Stimulated activated CD4-positive, alpha-beta T cell treated with anti-CD3 and anti-CD28 coated beads, Interleukin-1b, Interleukin-23, amount 100 ng/mL, for 24 hours (primary cell): ENCODE data around the gene CTSW.

Experiments used
- DNase-seq, 4 experiments: peaks; one replicate each; pipeline ENCODE4 v3.0.0-alpha.2; 2020; ENCODE audit warnings: low read depth in 4 of 4, low spot score in 1 of 4

Gene CTSW

DNA sequence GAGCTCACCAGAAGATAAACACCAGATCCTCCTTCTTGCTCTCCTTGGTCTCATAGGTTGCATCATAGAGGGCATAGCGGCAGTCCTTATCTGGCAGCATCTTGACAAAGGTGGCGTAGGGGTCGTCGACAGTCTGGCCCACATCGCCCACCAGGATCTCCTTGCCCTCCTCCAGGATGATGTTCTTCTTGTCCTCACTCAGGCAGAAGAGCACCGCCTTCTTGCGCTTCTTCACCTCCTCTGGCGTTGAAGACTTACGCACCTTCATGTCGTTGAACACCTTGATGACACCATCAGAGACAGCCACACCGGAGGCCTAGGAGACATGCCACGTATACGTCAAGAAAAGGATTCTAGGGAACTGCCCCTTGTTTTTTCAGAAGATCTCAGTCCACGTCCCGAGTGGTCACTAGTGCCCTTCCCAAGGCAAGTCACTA is 23.7 kb upstream of the CTSW start:
- DNase-seq, result no peak

DNA sequence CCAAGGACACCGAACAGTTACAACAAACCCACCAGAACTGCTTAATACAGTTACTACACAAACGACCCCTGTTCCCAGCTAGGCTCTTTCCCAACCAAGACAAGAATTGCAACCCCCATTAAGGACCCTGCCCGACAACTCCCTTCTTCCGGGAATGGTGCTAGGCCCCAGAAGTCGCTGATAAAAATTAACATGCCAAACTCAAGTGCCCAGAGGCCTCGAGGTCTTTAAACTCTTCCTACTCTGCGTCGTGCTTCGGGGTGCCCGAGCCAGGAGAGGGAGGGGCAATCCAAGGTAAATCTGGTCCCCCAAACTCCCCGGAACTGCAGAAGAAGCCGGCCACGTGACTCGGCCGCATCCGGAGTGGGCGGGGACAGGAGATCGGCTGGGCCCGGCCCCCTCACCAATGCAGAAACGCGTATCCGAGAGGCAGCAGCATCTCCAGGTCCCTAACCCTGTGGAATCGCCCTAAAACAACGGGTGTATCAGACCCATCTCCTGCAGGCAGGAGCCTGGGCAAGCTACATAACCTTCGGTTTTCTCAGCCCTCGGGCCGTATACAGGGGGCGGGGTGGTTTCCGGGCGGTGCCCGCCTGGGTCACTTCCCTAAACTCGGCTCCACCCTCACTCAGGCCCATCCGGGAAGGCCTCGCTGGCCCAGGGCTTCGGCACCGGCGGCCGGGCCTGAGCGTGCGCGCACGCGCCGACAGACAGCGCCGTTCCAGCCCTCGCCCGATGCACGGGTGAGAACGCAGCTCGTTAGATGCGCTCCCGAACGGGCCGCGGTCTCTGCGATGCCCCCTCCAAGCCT is 22.7 kb upstream of the CTSW start:
- peak; percentile 57 to 82 (median 67) for DNase-seq

DNA sequence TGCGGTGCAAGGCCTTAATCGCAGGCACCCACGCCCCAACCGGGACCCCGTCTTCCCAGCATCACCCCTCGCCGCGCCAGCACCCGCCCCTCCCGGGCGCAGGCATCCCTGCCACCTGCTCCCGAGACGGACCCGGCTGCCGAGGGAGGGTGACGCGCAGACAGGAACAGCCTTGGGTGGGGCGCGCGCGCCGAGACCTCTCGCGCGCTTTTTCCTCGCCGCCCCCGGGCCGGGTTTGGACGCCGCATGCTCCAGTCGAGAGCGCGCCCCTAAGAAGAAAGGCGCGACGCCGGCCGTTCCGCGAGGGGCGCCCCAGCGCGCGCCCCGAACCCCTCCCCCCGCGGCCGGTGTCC is 22.2 kb upstream of the CTSW start:
- DNase-seq, result peak in 1 of 4 experiments; percentile 45

DNA sequence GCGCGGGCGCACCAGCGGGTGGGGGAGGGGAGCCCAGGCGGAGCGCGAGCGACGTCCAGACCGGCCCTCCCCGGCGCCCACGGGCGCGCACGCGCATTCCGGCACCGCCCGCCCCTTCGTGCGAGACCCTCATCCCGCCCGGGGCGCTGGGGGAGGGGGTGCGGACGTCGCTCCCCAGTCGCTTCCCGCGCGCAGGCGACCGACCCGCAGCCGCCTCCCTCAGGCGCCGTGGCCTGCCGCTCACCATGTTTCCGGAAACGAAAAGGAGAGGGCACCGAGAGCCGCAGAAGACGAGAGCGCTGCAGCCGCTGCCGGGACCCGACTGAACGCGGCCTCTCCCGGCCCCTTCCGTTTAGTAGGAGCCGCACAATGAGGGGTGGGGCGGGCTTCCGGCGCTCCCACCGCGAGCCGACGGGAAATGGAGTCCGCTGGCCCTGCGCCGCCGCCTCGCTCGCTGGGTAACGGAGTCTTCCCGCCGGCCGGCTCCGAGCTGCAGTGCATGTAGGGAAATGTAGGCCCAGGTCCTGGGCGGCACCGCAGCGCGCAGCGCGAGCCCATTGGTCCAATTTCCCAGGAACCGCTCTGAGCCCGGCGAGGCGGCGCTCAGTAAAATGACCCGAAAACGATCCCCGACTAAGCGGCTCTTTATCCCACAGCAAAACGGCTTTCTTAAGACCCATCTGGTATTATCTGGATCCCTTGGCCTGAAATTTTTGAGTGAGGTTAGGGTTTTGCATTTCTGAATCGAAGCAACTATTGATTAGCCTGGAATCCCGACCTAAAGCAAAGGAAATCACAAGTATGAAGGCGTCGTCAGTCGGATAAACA is 21.6 kb upstream of the CTSW start, which contains the start of gene CFL1:
CFL1 (minus strand) TSS at position 328 of the 828 bp plus-strand sequence; CDS start at position 247, 81 bp downstream.
- peak; percentile 83 to 96 (median 90) for DNase-seq

DNA sequence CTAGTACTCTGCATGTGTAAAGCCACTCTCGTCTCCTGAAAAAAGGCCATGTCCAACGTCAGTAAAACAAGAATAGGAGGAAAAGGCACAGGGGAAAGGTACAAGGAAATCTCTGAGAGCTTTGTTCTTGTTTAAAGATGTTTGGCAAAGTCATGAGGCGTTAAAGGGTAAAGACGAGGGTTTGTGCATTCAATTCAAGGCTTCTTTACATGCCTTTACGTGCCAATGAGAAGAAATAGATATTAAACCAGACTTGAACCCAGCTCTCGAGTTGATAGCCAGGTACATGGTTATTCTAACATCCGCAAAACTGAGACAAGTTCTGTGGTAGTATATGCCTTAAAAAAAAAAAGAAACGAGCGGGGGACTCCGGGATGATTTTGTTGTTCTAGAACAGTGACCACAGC is 21.0 kb upstream of the CTSW start:
- DNase-seq, result no peak

DNA sequence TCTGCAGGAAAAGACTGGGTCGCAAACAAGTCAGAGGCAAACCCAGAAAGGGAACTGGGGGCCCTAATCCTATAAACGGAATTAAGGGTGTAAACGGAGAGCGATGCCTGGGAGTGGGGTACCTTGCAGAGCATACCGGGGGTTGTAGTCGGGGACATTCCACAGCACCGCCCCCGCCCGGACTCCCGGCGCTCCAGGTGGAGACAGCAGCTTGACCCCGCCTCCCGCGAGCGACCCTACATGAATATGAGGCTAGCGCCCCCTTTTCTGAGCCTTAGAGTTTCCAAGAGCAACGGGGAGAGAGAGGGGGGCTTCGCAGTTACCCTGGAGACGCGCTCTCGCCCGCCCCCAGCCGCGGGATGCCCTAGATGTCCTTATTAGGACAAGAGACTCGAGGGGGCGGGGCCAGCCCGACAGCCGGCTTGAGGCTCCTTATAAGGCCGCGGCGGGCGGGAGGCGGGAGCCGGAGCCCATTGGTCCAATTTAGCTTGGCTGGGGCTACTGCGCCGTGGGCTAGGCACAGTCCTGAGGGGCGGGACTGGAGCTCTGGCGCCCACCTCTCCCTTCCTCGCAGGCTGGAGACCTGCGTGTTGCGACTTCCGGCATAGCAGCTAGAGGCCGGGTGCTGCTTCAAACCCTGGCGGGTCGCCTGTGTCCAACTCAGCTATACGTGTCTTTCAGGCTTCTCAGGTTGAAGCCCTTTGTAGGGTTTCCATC is 20.4 kb upstream of the CTSW start:
- DNase-seq, result peak; percentile 91 to 100 (median 94)

DNA sequence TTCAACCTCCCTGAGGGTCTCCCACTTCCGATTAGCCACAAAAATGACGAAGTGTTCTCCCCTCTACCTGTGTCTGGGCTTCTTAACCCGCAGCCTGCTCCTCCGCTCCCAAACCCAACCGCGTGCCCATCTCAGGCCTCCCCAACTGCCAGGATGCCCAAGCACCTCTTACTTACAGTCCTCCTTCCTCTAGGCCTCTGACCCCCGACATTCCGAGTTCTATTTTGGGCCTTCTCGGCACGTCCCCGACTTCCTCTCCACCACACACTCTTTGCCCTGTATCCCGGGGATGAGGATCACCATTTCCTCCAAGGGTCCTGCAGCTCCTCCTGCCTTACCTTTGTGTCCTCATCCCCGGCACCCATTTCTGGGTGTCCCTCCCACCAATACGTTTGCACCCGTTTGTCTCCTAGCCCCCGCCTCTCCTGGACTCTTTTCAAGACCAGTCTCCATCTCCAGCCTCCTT is 19.8 kb upstream of the CTSW start:
- peak in 1 of 4 experiments; percentile 21 for DNase-seq

DNA sequence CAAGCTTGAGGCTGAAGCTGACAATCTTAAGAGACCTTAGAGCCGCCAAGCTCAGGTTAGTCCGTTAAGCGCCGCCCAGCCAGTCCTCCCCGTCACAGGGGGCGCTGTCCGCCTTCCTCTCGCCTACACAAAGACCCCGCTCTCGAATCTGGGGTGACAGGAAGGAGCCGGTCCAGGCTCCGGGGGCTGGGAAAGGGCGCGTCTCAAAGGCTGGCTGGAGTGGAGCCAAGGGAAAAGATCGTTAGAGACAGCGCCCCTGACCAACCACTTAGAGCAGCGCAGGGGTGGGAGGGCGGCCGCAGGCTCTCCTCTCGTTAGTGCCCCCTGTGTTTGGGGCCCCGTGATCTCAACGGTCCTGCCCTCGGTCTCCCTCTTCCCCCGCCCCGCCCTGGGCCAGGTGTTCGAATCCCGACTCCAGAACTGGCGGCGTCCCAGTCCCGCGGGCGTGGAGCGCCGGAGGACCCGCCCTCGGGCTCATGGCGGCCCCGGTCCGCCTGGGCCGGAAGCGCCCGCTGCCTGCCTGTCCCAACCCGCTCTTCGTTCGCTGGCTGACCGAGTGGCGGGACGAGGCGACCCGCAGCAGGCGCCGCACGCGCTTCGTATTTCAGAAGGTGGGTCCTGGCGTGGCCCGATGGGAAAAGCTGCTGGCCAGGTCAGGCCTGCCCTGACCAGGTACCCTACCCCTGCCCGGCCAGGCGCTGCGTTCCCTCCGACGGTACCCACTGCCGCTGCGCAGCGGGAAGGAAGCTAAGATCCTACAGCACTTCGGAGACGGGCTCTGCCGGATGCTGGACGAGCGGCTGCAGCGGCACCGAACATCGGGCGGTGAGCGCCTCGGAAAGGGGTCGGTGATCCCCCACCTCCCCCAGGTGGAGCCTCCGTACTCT is 19.1 kb upstream of the CTSW start, which contains the start of gene MUS81:
MUS81 (plus strand) TSS at position 156 of the 887 bp plus-strand sequence; CDS start at position 477, 321 bp downstream.
- peak; percentile 86 to 97 (median 94) for DNase-seq

DNA sequence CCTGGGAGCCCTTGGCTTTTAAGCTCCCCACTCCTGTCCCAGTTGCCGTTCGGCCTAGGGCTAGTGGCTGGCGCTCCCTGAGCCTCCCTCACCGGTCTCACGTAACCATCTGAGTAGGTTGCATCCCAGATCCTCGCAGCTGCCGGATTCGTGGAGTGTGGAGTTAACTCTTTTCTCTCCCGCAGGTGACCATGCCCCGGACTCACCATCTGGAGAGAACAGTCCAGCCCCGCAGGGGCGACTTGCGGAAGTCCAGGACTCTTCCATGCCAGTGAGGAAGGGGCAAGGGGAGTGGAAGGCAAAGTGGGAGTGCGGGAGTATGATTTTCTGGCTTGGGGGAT is 18.5 kb upstream of the CTSW start:
- DNase-seq, result no peak

DNA sequence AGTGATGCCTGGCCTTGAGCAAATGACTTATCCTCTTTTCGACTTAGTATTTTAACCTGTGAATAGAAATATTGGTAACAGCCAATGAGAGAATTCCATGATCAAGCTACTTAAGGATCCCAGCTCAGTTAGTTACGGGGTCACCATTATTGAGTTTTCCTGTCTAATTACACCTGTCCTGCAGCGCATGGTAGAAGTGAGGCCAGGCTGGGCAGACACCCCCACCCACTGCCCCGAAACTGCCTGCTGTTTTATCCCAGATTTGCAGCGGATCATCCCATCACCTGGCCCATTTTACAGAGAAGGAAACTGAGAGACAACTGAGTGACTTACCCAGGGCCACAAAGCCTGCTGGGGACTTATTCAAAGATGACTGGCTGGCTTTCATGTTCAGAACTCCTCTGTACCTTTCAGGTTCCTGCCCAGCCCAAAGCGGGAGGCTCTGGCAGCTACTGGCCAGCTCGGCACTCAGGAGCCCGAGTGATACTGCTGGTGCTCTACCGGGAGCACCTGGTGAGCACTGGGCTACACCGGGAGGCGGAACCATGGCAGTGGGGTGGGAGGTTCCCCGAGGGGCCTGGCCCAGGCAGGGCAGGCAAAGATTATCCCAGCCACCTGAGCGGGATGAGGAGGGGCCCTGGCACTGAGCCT is 18.0 kb upstream of the CTSW start:
- DNase-seq, result no peak

DNA sequence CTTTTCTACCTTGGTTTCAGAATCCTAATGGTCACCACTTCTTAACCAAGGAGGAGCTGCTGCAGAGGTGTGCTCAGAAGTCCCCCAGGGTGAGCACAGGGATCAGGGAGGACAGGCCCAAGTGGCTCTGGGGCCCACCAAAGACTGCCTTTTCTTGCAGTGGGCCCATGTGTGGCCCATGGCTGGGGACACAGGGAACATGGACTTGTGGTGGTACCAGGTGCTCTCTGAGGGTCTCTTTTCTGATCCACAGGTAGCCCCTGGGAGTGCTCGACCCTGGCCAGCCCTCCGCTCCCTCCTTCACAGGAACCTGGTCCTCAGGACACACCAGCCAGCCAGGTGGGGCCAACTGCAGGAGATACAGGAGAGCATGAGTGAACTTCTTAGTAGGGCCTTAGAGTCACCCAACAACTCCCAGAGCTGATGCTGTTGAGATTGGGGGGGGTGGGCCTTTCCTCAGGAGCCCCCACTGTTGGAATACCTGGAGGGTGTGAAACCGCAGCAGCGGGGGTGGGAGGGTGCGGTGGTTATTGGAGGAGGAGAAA is 17.4 kb upstream of the CTSW start:
- DNase-seq, result no peak

DNA sequence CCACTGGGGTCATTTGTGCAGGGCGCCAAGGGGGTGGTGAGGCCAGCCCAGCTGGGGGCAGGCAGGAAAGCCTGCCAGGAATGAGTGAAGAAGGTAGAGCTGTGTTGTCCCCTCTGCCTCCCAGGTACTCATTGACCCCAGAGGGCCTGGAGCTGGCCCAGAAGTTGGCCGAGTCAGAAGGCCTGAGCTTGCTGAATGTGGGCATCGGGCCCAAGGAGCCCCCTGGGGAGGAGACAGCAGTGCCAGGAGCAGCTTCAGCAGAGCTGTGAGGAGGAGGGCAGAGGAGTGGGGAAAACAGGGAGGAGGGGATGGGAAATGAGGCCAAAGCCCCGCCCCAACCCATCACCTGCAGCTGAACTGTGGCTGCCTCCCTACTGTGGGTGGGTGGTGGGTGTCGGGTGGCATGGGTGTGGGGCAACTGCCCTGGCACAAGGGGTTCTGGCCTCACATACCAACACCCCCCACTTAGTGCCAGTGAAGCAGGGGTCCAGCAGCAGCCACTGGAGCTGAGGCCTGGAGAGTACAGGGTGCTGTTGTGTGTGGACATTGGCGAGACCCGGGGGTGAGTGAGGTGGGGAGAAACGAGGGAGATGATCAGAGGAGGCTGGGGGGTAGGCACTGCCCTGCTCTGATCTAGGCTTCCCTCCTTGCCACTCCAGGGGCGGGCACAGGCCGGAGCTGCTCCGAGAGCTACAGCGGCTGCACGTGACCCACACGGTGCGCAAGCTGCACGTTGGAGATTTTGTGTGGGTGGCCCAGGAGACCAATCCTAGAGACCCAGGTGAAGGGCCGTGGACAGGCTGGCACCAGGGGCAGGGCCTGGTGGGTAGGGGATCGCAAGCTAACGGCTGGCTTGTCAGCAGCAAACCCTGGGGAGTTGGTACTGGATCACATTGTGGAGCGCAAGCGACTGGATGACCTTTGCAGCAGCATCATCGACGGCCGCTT is 16.4 kb upstream of the CTSW start:
- no peak for DNase-seq

DNA sequence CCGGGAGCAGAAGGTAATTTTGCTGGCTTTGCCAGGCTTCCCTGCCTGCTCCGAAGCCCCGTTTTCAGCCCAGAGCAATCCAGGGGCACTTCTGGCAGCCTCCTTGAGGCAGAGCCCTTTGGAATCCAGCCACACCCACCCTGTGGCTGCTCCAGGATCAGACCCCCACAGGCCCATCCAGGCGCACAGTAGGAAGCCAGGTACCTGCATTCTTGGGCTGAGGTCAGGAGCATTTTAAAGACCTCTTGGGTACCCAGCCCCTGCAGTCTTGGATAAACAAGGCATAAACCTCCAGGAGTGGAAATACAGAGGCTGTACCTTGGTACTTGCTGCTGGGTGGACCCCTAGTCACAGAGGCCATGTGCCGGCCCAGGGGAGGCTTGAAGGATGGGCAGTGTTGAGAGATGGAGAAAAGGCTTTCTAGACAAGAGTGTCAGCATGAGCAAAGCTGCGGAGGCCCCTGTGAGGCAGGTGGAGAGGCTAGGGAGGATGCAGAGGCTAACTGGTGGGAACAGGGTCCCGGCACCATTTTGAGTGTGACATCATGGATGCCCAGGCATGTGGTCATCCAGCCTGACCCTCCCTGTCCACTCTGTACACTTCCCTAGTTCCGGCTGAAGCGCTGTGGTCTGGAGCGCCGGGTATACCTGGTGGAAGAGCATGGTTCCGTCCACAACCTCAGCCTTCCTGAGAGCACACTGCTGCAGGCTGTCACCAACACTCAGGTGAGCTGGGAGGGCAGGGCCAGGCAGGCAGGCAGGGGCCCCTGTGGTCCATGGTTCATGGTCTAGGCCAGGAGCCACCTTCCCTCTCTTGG is 15.5 kb upstream of the CTSW start:
- DNase-seq, result no peak

DNA sequence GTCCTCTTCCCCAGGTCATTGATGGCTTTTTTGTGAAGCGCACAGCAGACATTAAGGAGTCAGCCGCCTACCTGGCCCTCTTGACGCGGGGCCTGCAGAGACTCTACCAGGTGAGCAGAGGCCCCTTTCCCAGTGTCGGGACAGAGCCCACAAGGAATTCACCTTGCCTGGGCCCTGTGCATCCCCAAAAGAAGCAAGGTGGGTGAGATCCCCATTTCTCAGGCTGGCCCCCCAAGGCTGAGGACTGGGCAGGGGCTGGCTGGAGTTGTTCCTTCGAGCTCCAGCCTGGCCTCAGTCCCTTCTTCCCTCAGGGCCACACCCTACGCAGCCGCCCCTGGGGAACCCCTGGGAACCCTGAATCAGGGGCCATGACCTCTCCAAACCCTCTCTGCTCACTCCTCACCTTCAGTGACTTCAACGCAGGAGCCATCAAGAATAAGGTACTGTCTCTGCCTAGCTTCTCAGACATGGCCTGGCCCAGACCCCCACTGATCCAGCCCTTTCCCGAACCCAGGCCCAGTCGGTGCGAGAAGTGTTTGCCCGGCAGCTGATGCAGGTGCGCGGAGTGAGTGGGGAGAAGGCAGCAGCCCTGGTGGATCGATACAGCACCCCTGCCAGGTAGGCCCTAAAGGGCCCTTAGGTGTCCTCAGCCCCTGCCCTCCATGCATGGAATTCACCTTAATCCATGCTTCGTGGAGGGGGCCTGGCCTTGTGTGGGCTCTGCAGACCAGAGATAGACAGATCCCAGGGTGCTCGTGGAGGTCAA is 14.7 kb upstream of the CTSW start:
- no peak for DNase-seq

DNA sequence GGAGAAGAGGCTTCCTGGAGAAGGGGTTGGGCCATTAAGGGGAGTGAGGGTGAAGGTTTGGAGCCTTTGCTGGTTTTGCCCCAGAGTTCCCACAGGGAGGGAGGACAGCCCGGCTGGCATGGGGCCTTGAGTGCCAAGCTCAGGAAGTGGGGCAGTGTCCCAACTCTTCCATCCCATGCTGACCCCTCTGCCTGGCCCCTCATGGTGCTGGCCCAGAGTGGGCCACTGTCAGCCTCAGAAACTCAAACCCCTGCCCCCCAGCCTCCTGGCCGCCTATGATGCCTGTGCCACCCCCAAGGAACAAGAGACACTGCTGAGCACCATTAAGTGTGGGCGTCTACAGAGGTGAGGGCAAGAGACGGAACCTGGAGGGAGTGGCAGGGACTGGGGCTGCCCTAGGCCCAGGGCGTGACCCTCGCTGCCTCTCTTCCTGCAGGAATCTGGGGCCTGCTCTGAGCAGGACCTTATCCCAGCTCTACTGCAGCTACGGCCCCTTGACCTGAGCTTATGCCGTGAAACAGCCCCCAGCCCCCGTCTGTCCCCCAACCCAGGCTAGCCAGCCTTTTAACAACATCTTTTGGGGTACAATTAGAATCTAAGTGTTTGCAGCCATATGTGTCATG is 14.0 kb upstream of the CTSW start:
- no peak for DNase-seq

DNA sequence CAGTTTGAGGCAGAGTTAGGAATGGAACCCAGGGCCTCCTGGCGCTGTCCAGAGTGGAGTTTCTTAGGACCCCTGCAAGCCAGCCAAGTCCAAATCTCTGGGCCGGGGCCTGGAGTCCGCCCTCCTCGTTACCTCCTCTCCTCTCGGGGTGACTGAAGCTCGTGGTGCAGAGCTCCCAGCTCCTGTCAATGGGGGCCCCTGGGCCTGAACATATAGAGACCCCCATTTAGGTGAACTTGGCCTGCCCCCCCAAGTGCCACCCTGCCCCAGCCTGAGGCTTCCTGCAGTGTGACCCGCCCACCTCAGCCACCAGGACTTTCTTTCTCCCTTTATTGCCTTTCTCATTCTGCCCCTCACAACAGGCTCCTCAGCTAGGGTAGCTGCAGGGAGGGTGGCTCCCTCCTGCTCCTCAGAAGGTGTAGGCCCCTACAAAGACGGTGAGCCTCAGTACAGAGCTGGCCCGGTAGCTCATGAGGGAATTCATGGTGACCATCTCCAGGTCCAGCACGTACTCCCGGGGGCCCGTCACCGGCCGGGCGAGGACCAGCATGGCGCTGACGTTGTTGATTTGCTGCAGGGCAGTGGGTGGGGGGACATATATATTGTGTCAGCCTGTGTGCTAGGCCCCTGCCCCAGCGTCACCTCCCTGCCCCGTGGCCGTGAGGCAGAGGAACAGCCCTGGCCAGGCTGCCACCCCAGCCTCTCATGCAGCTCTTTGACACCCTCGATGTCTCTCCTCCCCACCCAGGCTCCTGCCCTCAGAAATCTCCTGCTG is 12.9 kb upstream of the CTSW start:
- no peak for DNase-seq
